Keratinocyte (primary cell): ENCODE results near the gene ALKAL2. TPM values are rescaled to one million over a fixed set of nuclear protein-coding genes. Genes with fewer than 3 reads are reported as not detected.
"Not testable (repeated sequence)": the region's sequence is repeated elsewhere in the genome, so short reads cannot be mapped to it uniquely, and the experiment has no call there.

ENCODE experiments used
- DNase-seq: peaks from one replicate; pipeline ENCODE4 v3.0.0-alpha.2; 2011; ENCODE audit warnings: low read depth, missing footprints, low spot score
- FAIRE-seq: peaks from 2 replicates; lab custom pipeline; 2011; peaks lifted over from hg19 to GRCh38; lab: Jason Lieb, UNC
- H2AFZ ChIP-seq: 2 replicates; pipeline ENCODE4 v1.6.0; 2012; ENCODE audit warnings: low read length, control low read depth, inconsistent platforms; ENCODE audit not compliant: control insufficient read depth
- H3K27ac ChIP-seq: 2 replicates; pipeline ENCODE4 v1.5.1; 2011; ENCODE audit warnings: low read length; ENCODE audit not compliant: control insufficient read depth, insufficient read depth
- H3K27me3 ChIP-seq: 3 replicates; pipeline ENCODE4 v1.6.0; 2011; ENCODE audit warnings: low read length; ENCODE audit not compliant: control insufficient read depth, insufficient read depth; ENCODE audit errors: extremely low read depth
- H3K36me3 ChIP-seq, 2 experiments: 2 replicates in 1 of 2; 3 replicates in 1 of 2; pipeline ENCODE4 v1.5.1; 2011; ENCODE audit warnings: low read length in 2 of 2, mild to moderate bottlenecking in 1 of 2; ENCODE audit not compliant: control insufficient read depth in 2 of 2, insufficient read depth in 2 of 2; ENCODE audit errors: extremely low read depth in 1 of 2
- H3K4me1 ChIP-seq: 3 replicates; pipeline ENCODE4 v1.5.1; 2011; ENCODE audit warnings: low read length; ENCODE audit not compliant: control insufficient read depth, insufficient read depth; ENCODE audit errors: extremely low read depth
- H3K4me2 ChIP-seq: 3 replicates; pipeline ENCODE4 v1.6.0; 2011; ENCODE audit warnings: low read depth, low read length; ENCODE audit not compliant: control insufficient read depth, insufficient read depth; ENCODE audit errors: extremely low read depth
- H3K4me3 ChIP-seq, 3 experiments: fragments of 200-600 bp in 1 of 3; sonication (generic) in 1 of 3; 2 replicates in 2 of 3; 3 replicates in 1 of 3; pipeline ENCODE4 v1.5.1; 2011 to 2016; ENCODE audit warnings: low read length in 3 of 3, mild to moderate bottlenecking in 3 of 3, control low read depth in 2 of 3, inconsistent platforms in 1 of 3, low read depth in 1 of 3, mixed read lengths in 1 of 3, mixed run types in 1 of 3, moderate library complexity in 1 of 3; ENCODE audit not compliant: control insufficient read depth in 2 of 3, insufficient read depth in 2 of 3; ENCODE audit errors: extremely low read depth in 1 of 3
- H3K79me2 ChIP-seq: 2 replicates; pipeline ENCODE4 v1.6.0; 2012; ENCODE audit warnings: low read length; ENCODE audit not compliant: control insufficient read depth, insufficient read depth
- H3K9ac ChIP-seq: 3 replicates; pipeline ENCODE4 v1.6.0; 2011; ENCODE audit warnings: low read length; ENCODE audit not compliant: control insufficient read depth, insufficient read depth; ENCODE audit errors: extremely low read depth
- H3K9me1 ChIP-seq: 3 replicates; pipeline ENCODE4 v1.6.0; 2011; ENCODE audit warnings: low read length; ENCODE audit not compliant: control insufficient read depth, insufficient read depth; ENCODE audit errors: extremely low read depth
- H3K9me3 ChIP-seq: 2 replicates; pipeline ENCODE4 v1.5.1; 2012; ENCODE audit warnings: low read depth, low read length; ENCODE audit not compliant: control insufficient read depth
- H4K20me1 ChIP-seq: 3 replicates; pipeline ENCODE4 v1.6.0; 2011; ENCODE audit warnings: low read length; ENCODE audit not compliant: control insufficient read depth, insufficient read depth; ENCODE audit errors: extremely low read depth
- CTCF ChIP-seq, 3 experiments: IDR thresholded peaks in 1 of 3; conservative IDR thresholded peaks in 1 of 3; optimal IDR thresholded peaks in 1 of 3; 2 replicates in 2 of 3; 3 replicates in 1 of 3; pipeline versions ENCODE3 to v1.5.1; 2011; ENCODE audit warnings: low read length in 3 of 3, mild to moderate bottlenecking in 3 of 3, moderate library complexity in 2 of 3, control low read depth in 1 of 3, inconsistent platforms in 1 of 3; ENCODE audit not compliant: insufficient read depth in 2 of 3; ENCODE audit errors: extremely low read depth in 1 of 3
- EZH2 ChIP-seq: IDR thresholded peaks from one replicate; pipeline ENCODE4 v1.6.1; 2012; ENCODE audit warnings: inconsistent platforms, mild to moderate bottlenecking, low read length, moderate library complexity
- dilution Hi-C: fragments of 300-500 bp; cut with MboI; formaldehyde crosslinking; loops from one replicate; pipeline ENCODE4 v1.7.0; 2020; ENCODE audit warnings: low sequenced_read_pairs; ENCODE audit not compliant: extremely low pct_ligation_motif_present
- polyA minus RNA-seq, 3 experiments: library from RNA; depleted of rRNA, polyadenylated mRNA; stranded (reverse); fragments of >200 nt; gene quantifications; 1 replicate in 1 of 3; 2 replicates in 1 of 3; 3 replicates in 1 of 3; pipeline ENCODE4 v1.2.3, GENCODE V29; 2011
- polyA plus RNA-seq, 5 experiments: library from polyadenylated mRNA; depleted of rRNA in 3 of 5; stranded (reverse) in 3 of 5; stranded (forward) in 1 of 5; unstranded in 1 of 5; fragments of >200 nt; gene quantifications; 1 replicate in 1 of 5; 2 replicates in 3 of 5; 3 replicates in 1 of 5; pipeline versions ENCODE4 v1.2.1 to v1.2.3, GENCODE V29; 2011 to 2012; ENCODE audit warnings: missing spikeins in 2 of 5, low read depth in 1 of 5, low replicate concordance in 1 of 5

The ALKAL2 gene
- polyA plus RNA-seq: not detected in 3 replicates
- polyA plus RNA-seq (2011; ENCODE audit: low read depth): not detected
- polyA plus RNA-seq (2011; cell fraction: cytosol; rRNA removed): not detected in 2 replicates
- polyA plus RNA-seq (2011; cell fraction: nucleus; rRNA removed): not detected in 2 replicates
- not detected in 2 replicates for polyA plus RNA-seq (2012; ENCODE audit: low replicate concordance)
- not detected in 3 replicates for polyA minus RNA-seq
- polyA minus RNA-seq (2011; cell fraction: cytosol; rRNA and poly(A)+ RNA removed): not detected
- not detected in 2 replicates for polyA minus RNA-seq (2011; cell fraction: nucleus; rRNA and poly(A)+ RNA removed)

- Histone ChIP-seq H3K4me1 (peaks cover 5% of the 10 kb centered on the region), H3K27me3 (peaks cover 22% of the 10 kb centered on the region), H3K27ac (no peak within 1 kb of the TSS), H3K4me3 (peak within 1 kb of the TSS in 1 of 3 experiments; percentile 5), H3K36me3 (no peaks in the 10 kb centered on the region), H3K79me2 (no peaks in the 10 kb centered on the region), H3K9me3 (no peaks in the 10 kb centered on the region), H2AFZ (no peak within 1 kb of the TSS), H3K9me1 (no peaks in the 10 kb centered on the region), H3K9ac (no peak within 1 kb of the TSS), H4K20me1 (no peaks in the 10 kb centered on the region), H3K4me2 (peak within 1 kb of the TSS; percentile 16)
- TF ChIP-seq EZH2: peak; percentile 85
- TF ChIP-seq CTCF (optimal IDR thresholded peaks at IDR 0.05 in 1 of 3, IDR thresholded peaks at IDR 0.05 in 1 of 3, conservative IDR thresholded peaks at IDR 0.05 in 1 of 3; ENCODE audit: extremely low read depth in 1 of 3, insufficient read depth in 2 of 3, low read length in 3 of 3): no peak
- FAIRE-seq (no peak), DNase-seq (no peak)
- dilution Hi-C loops: no loop called here
Observed at GRCh38 chr2:287911-288757, at the start of gene ALKAL2. Gene ALKAL2 (minus strand): TSS chr2:288091. CDS start chr2:287835, 256 bp downstream.

GRCh38 chr2:336949-337348 lies 49.1 kb upstream of the ALKAL2 start:
- H3K27me3 ChIP-seq, H4K20me1 ChIP-seq, H3K9ac ChIP-seq, H3K9me3 ChIP-seq, H2AFZ ChIP-seq, dilution Hi-C loops, H3K79me2 ChIP-seq, FAIRE-seq, H3K9me1 ChIP-seq, DNase-seq, H3K27ac ChIP-seq, H3K4me3 ChIP-seq, H3K36me3 ChIP-seq, H3K4me2 ChIP-seq, H3K4me1 ChIP-seq: not testable (repeated sequence)
